Endothelial cell (in vitro differentiated cells): ENCODE results near the gene TSPAN14. TPM values are rescaled to one million over a fixed set of nuclear protein-coding genes. Genes with fewer than 3 reads are reported as not detected.
"Not testable (repeated sequence)": the region's sequence is repeated elsewhere in the genome, so short reads cannot be mapped to it uniquely, and the experiment has no call there.

Source experiments
- DNase-seq: peaks from one replicate; pipeline ENCODE4 v3.0.0; 2021; ENCODE audit warnings: low spot score
- H3K27ac Mint-ChIP-seq: one replicate; pipeline ENCODE4 v1.8.0; 2021; ENCODE audit warnings: mixed read lengths, inconsistent platforms; ENCODE audit not compliant: unreplicated experiment
- H3K27me3 Mint-ChIP-seq: one replicate; pipeline ENCODE4 v1.8.0; 2021; ENCODE audit warnings: mild to moderate bottlenecking, moderate library complexity, mixed read lengths, inconsistent platforms; ENCODE audit not compliant: unreplicated experiment
- H3K36me3 Mint-ChIP-seq: one replicate; pipeline ENCODE4 v1.8.0; 2021; ENCODE audit warnings: mild to moderate bottlenecking, low read depth, mixed read lengths, inconsistent platforms; ENCODE audit not compliant: unreplicated experiment
- H3K4me1 Mint-ChIP-seq: one replicate; pipeline ENCODE4 v1.8.0; 2021; ENCODE audit warnings: mild to moderate bottlenecking, mixed read lengths, inconsistent platforms; ENCODE audit not compliant: unreplicated experiment
- H3K4me3 Mint-ChIP-seq: one replicate; pipeline ENCODE4 v1.8.0; 2021; ENCODE audit warnings: mild to moderate bottlenecking, mixed read lengths, inconsistent platforms; ENCODE audit not compliant: unreplicated experiment
- H3K9me3 Mint-ChIP-seq: one replicate; pipeline ENCODE4 v1.8.0; 2021; ENCODE audit warnings: mixed read lengths, inconsistent platforms; ENCODE audit not compliant: unreplicated experiment
- total RNA-seq: library from RNA; stranded (reverse); fragmentation: NEBNext Ultra II Directional; extraction: Animal tissue kit (Norgen Biotek cat#: 25700); gene quantifications from one replicate; pipeline ENCODE4 v1.2.1, GENCODE V29; 2021; ENCODE audit not compliant: unreplicated experiment
- TF ChIP-seq, protein P1 (sequence below): fragments of 200-600 bp; sonication (generic); IDR thresholded peaks from one replicate; pipeline ENCODE4 v1.5.0; 2021; ENCODE audit warnings: antibody characterized with exemption; ENCODE audit not compliant: unreplicated experiment

TSPAN14 gene
- total RNA-seq, 1 donor from 2014 or later = 147 TPM

DNA sequence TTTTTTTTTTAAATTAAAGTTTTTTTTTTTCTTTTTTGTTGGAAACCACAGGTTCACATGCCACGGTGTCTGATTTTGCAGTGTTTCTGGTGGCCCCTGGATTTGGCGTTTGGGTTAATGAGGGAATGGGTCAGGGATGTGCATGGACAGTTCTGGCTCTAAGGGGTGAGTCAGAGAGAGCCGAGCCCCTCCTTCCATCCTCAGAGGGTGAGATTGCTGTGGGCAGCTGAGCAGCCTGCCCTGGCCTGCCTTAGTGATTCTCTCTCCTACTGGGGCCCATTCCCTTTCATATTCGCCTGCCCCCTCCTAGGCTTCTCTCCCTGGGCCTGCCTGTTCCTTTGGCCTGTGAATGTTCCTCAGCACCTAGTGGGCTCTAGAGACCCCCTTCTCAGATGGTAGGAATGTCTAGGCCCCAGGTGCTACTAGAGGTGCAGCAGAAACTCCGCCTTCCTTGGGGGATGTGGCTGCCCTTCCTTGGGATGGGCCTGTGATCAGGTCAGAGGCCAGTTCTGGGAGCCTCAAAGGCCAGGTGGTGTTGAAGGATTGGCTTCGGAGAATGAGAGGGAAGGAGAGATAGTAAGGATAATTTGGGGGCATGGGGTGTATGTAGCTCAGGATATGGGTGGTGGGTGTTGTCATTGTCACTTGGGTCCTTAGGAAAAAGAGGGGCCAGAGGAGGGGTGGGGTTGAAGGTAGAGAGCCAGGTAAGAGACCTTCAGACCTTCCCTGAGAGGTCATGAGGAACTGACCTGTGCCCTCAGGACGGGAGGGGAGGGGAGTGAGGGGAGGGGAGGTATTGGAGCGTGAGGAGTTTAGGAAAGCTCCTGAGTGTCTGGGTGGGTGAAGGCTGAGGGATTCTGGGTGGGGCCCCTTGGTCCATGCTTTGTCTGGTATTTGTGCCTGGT lies 19.8 kb downstream of the TSPAN14 start:
- Mint-ChIP-seq H3K27ac (no peak overlapping the region), H3K36me3 (peaks cover 37% of the 10 kb centered on the region), H3K9me3 (peaks cover 3% of the 10 kb centered on the region), H3K4me3 (no peak overlapping the region), H3K4me1 (peaks cover 34% of the 10 kb centered on the region), H3K27me3 (peaks cover 2% of the 10 kb centered on the region)
- TF ChIP-seq, protein P1, sequence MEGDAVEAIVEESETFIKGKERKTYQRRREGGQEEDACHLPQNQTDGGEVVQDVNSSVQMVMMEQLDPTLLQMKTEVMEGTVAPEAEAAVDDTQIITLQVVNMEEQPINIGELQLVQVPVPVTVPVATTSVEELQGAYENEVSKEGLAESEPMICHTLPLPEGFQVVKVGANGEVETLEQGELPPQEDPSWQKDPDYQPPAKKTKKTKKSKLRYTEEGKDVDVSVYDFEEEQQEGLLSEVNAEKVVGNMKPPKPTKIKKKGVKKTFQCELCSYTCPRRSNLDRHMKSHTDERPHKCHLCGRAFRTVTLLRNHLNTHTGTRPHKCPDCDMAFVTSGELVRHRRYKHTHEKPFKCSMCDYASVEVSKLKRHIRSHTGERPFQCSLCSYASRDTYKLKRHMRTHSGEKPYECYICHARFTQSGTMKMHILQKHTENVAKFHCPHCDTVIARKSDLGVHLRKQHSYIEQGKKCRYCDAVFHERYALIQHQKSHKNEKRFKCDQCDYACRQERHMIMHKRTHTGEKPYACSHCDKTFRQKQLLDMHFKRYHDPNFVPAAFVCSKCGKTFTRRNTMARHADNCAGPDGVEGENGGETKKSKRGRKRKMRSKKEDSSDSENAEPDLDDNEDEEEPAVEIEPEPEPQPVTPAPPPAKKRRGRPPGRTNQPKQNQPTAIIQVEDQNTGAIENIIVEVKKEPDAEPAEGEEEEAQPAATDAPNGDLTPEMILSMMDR = no peak
- DNase-seq = no peak

DNA sequence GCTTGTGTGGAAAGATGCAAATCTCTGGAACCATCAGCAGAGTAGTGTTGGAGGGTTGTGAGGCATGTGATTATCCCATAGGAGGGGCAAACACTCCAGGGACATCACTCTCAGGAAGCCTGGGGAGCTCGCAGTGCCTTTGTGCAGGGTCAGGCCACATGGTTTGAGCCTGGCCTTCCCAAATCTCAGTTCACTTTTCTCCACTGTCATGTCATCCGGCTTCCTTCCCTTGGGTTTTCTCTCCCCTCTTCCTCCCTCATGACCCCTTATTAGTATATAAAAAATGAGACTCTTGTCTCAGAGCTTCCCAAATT lies 20.4 kb downstream of the TSPAN14 start:
- H3K4me3 Mint-ChIP-seq = no peak overlapping the region
- peaks cover 3% of the 10 kb centered on the region for H3K9me3 Mint-ChIP-seq
- no peak for DNase-seq
- peaks cover 28% of the 10 kb centered on the region for H3K4me1 Mint-ChIP-seq
- peaks cover 2% of the 10 kb centered on the region for H3K27me3 Mint-ChIP-seq
- no peak overlapping the region for H3K27ac Mint-ChIP-seq
- peaks cover 33% of the 10 kb centered on the region for H3K36me3 Mint-ChIP-seq
- TF ChIP-seq, protein P1 = no peak

DNA sequence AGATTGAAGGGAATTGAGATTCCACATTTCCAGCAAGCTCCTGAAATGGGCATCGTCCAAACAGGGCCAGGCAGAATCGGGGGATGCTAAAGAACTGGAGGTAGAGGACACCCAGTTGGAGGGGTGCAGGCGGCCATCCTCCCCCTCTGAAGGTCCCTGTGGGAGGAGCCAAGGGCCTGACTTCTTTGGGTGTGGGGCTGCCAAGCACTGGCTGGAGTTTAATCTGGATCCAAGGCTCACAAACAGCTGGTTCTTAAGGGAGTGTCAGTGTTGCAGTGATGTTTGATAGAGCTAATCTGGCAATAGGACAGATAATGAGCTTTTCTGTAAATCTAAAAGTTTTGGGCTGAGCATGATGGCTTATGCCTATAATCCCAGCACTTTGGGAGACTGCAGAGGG lies 20.8 kb downstream of the TSPAN14 start:
- peaks cover 3% of the 10 kb centered on the region for H3K9me3 Mint-ChIP-seq
- H3K27ac Mint-ChIP-seq = no peak overlapping the region
- peaks cover 2% of the 10 kb centered on the region for H3K27me3 Mint-ChIP-seq
- TF ChIP-seq, protein P1 = no peak
- no peak overlapping the region for H3K4me3 Mint-ChIP-seq
- no peak for DNase-seq
- H3K4me1 Mint-ChIP-seq = peaks cover 27% of the 10 kb centered on the region
- peaks cover 31% of the 10 kb centered on the region for H3K36me3 Mint-ChIP-seq

DNA sequence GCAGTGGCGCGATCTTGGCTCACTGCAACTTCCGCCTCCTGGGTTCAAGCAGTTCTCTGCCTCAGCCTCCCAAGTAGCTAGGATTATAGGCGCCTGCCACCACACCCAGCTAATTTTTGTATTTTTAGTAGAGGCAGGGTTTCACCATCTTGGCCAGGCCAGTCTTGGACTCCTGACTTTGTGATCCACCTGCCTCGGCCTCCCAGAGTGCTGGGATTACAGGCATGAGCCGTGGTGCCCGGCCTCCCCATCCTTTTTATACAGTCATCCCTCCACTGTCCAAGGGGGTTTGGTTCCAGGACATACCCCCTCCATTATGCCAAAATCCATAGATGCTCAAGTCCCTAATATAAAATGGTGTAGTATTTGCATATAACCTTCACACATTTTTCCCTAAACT lies 21.5 kb downstream of the TSPAN14 start:
- Mint-ChIP-seq H3K4me1 (peaks cover 33% of the 10 kb centered on the region), H3K36me3 (peaks cover 37% of the 10 kb centered on the region)
- not testable (repeated sequence) for H3K27ac Mint-ChIP-seq, H3K9me3 Mint-ChIP-seq, DNase-seq, H3K4me3 Mint-ChIP-seq, H3K27me3 Mint-ChIP-seq

DNA sequence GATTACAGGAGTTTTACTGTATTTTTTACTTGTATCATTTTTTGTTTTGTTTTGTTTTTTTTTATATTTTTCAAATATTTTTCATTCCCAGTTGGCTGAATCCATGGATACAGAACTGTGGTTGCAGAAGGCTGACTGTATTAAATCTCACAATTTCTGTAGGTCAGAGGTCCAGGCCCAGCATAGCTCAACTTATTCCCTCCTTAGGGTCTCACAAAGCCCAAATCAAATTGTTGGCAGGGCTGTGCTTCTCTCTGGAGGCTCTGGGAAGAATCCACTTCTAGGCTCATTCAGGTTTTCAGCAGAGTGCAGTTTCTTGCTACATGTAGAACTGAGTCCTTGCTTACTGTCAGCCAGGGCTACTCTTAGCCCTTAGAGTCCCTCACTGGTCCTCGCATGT lies 22.6 kb downstream of the TSPAN14 start:
- peaks cover 30% of the 10 kb centered on the region for H3K36me3 Mint-ChIP-seq
- TF ChIP-seq, protein P1 = no peak
- H3K27ac Mint-ChIP-seq = no peak overlapping the region
- peaks cover 2% of the 10 kb centered on the region for H3K27me3 Mint-ChIP-seq
- no peak overlapping the region for H3K4me3 Mint-ChIP-seq
- H3K9me3 Mint-ChIP-seq = peaks cover 3% of the 10 kb centered on the region
- DNase-seq = no peak
- peaks cover 28% of the 10 kb centered on the region for H3K4me1 Mint-ChIP-seq
